KOPT-K1 (cell line): ENCODE data around the gene FXR2.
"Not testable (repeated sequence)": the region's sequence is repeated elsewhere in the genome, so short reads cannot be mapped to it uniquely, and the experiment has no call there.

ENCODE experiments used
- H3K27ac ChIP-seq: fragments of 200-600 bp; sonication (generic); 2 replicates; pipeline ENCODE4 v1.5.1; 2016; ENCODE audit warnings: antibody characterized with exemption, mild to moderate bottlenecking, low read depth, low read length; ENCODE audit not compliant: poor library complexity, severe bottlenecking
- H3K36me3 ChIP-seq: fragments of 200-600 bp; sonication (generic); 2 replicates; pipeline ENCODE4 v1.5.1; 2017; ENCODE audit warnings: antibody characterized with exemption, mild to moderate bottlenecking, low read length, moderate library complexity; ENCODE audit not compliant: insufficient read depth
- H3K9me3 ChIP-seq: fragments of 200-600 bp; sonication (generic); 2 replicates; pipeline ENCODE4 v1.5.1; 2017; ENCODE audit warnings: antibody characterized with exemption, low read length, mild to moderate bottlenecking; ENCODE audit not compliant: insufficient read depth, poor library complexity, severe bottlenecking

FXR2 gene

GRCh38 chr17:7636163-7636562 is 21.5 kb upstream of the FXR2 start:
- H3K27ac ChIP-seq, result no peak overlapping the region
- H3K9me3 ChIP-seq, result no peaks in the 10 kb centered on the region
- no peaks in the 10 kb centered on the region for H3K36me3 ChIP-seq

GRCh38 chr17:7634384-7634783 is 19.7 kb upstream of the FXR2 start:
- Histone ChIP-seq H3K27ac (no peak overlapping the region), H3K9me3 (no peaks in the 10 kb centered on the region), H3K36me3 (no peaks in the 10 kb centered on the region)

GRCh38 chr17:7633093-7633492 is 18.4 kb upstream of the FXR2 start:
- H3K27ac ChIP-seq, result no peak overlapping the region
- H3K9me3 ChIP-seq, result no peaks in the 10 kb centered on the region
- no peaks in the 10 kb centered on the region for H3K36me3 ChIP-seq

- H3K27ac ChIP-seq, result no peak overlapping the region
- H3K9me3 ChIP-seq, result no peaks in the 10 kb centered on the region
- H3K36me3 ChIP-seq, result no peaks in the 10 kb centered on the region
These were observed 17.8 kb upstream of the FXR2 start for GRCh38 chr17:7632492-7632894.

- H3K9me3 ChIP-seq, result no peaks in the 10 kb centered on the region
- H3K36me3 ChIP-seq, result no peaks in the 10 kb centered on the region
- H3K27ac ChIP-seq, result no peak overlapping the region
These were observed 17.0 kb upstream of the FXR2 start for GRCh38 chr17:7631398-7632380.

GRCh38 chr17:7629939-7630571 is 15.4 kb upstream of the FXR2 start, which contains the start of gene SHBG:
SHBG (plus strand) TSS chr17:7630135; CDS start chr17:7630173, 38 bp downstream.
- no peaks in the 10 kb centered on the region for H3K9me3 ChIP-seq
- no peaks in the 10 kb centered on the region for H3K36me3 ChIP-seq
- H3K27ac ChIP-seq, result no peak within 1 kb of the TSS

- Histone ChIP-seq H3K9me3 (no peaks in the 10 kb centered on the region), H3K36me3 (no peaks in the 10 kb centered on the region), H3K27ac (peak within 1 kb of the TSS; percentile 24)
These were observed 12.8 kb upstream of the FXR2 start, which contains the start of gene SAT2 for GRCh38 chr17:7627250-7628121. SAT2 (minus strand) TSS chr17:7627821; CDS start chr17:7627635, 186 bp downstream.

GRCh38 chr17:7626956-7627249 is 12.2 kb upstream of the FXR2 start:
- H3K27ac ChIP-seq, result no peak overlapping the region
- H3K36me3 ChIP-seq, result no peaks in the 10 kb centered on the region
- no peaks in the 10 kb centered on the region for H3K9me3 ChIP-seq

GRCh38 chr17:7626307-7626706 is 11.6 kb upstream of the FXR2 start:
- Histone ChIP-seq H3K9me3 (no peaks in the 10 kb centered on the region), H3K27ac (no peak overlapping the region), H3K36me3 (no peaks in the 10 kb centered on the region)

- H3K9me3 ChIP-seq, H3K27ac ChIP-seq, H3K36me3 ChIP-seq: not testable (repeated sequence)
These were observed 11.1 kb upstream of the FXR2 start for GRCh38 chr17:7625749-7626148.

GRCh38 chr17:7623661-7624060 is 9.0 kb upstream of the FXR2 start:
- Histone ChIP-seq H3K27ac (no peak overlapping the region), H3K36me3 (no peaks in the 10 kb centered on the region), H3K9me3 (no peaks in the 10 kb centered on the region)

- H3K36me3 ChIP-seq, result no peaks in the 10 kb centered on the region
- H3K27ac ChIP-seq, result no peak overlapping the region
- no peaks in the 10 kb centered on the region for H3K9me3 ChIP-seq
These were observed 6.1 kb upstream of the FXR2 start for GRCh38 chr17:7620835-7621234.

GRCh38 chr17:7618608-7619007 is 3.9 kb upstream of the FXR2 start:
- Histone ChIP-seq H3K36me3 (no peaks in the 10 kb centered on the region), H3K27ac (no peak overlapping the region), H3K9me3 (no peaks in the 10 kb centered on the region)

GRCh38 chr17:7615265-7615747 is 609 bp upstream of the FXR2 start:
- Histone ChIP-seq H3K36me3 (peaks cover 22% of the 10 kb centered on the region), H3K27ac (peak overlapping the region; percentile 53), H3K9me3 (no peaks in the 10 kb centered on the region)
